ENCODE results near the gene ALCAM.

The ALCAM gene

DNA sequence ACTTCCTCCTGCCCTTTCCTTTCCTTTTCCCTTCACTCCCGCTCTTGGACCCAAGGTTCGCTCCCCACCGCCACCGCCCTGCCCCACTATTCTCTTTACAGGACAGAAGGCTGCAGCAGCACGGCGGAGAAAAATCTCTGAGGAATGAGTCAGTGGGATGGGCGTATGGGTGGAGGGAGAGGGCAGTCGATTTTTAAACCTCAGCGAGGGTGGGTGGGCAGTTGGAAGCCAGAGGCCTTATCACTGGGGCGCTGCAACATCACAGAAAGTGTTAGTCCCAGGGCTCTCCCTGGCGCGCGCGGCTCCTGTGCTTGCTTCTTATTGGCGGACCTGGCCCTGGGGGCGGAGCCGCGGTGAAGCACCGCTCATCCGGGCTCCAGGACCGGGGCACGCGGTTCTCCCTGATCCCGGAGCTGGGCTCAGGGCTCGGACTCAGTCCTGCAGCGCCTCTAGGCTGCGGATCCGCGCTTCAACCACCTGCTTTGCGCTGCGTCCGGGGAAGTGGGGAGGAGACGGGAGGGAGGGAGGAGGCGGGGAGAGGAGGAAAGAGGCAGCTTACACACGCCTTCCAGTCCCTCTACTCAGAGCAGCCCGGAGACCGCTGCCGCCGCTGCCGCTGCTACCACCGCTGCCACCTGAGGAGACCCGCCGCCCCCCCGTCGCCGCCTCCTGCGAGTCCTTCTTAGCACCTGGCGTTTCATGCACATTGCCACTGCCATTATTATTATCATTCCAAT is at the start of gene ALCAM:
TSS of gene ALCAM (plus strand) at position 584 of the 737 bp plus-strand sequence.
- peak; percentile 91 for DNase-seq (ENCODE audit: low spot score)

DNA sequence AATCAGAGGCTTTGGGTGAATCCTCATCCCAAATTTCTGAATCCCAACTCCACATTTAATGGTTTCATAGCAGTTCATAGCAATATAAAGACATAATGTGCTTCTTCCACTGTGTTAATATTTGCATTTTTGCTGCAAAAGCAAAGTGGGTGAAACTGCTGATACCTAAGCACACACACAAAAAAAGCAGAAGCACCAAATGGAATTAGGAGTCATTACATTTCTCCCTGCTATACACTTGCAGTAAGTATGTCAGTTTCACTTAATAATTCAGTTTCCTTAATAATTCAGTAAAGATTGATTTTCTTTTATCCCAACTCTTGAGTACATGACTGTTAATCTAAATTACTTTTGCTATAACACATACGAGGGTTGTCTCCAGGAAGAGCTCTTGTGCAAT is 48.9 kb upstream of the ALCAM start:
- no peak for DNase-seq (ENCODE audit: low spot score)

DNA sequence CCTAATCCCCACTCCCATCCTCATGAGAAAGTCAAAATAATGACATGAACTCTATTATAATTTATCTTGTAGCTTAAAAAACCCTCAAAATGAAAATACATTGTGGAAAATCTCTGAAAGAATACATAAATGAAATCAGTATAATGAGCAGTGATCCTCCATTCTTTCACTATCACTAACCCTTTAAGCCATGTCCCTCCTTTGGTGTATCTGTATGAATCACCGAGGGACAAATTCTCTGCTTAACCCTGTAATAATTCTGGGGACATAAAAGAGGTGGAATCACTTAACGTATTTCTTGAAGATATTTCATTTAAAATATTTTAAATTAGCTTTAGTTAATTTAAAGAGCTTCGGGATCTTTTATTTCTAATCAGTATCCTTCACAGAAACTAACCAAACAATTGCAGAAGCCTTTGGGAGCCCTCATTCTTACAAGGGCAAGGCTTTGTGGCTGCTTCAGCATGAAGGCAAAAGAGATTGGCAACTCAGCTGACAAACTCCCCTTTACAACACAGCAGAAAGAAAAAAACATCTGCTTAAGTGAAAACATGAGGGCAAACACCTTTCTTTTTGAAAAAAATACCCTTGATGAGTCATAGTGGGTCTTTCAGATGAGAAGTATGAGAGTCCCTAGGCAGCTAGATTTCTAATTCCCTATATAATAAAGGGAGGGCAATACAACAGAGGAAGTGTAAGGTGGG is 44.0 kb upstream of the ALCAM start:
- DNase-seq (ENCODE audit: low spot score), result no peak

- no peak for DNase-seq (ENCODE audit: low spot score)
Observed at GRCh38 chr3:105323274-105323599, 43.5 kb upstream of the ALCAM start.

- DNase-seq (ENCODE audit: low spot score), result no peak
Observed at GRCh38 chr3:105324951-105325350, 41.8 kb upstream of the ALCAM start.

DNA sequence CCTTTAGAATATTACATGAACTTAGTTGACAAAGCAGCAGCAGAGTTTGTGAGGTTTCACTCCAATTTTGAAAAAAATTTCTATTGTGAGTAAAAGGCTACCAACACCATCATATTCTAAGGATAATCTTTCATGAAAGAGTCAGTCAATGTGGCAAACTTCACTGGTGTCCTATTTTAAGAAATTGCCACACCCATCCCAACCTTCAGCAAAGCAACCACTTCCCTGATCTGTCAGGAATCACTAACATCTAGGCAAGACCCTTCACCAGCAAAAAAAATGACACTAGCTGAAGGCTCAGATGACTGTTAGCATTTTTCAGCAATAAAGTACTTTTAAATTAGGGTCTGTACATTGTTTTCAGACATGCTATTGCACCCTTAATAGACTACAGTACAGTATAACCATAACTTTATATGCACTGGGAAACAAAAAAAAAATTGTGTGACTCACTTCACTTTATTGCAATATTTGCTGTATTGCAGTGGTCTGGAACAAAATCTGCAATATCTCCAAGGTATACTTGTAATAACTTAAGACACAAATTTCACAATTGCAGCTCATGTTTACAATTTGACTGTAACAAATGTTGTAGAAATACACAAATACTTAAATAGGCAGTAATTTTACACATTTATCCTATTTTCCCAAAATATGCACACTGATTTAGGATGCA is 38.9 kb upstream of the ALCAM start:
- no peak for DNase-seq (ENCODE audit: low spot score)

DNA sequence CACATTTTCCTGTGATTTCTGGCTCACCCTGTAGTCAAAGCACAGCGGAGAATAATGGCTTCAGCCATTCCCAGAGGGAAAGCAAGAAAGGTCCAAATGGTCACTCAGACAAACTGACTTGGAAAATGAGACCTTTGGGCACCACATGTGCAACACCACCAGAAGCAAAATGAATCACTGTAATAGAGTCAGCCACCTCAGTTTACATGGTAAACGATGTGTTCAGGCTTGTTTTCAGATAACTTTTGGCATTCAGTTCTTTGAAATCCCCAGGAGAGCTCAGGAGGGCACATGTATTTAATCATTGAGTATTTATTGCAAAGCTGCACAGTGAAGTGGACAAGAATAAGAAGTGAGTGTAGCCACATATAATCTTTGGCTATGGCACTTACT is 38.4 kb upstream of the ALCAM start:
- no peak for DNase-seq (ENCODE audit: low spot score)

DNA sequence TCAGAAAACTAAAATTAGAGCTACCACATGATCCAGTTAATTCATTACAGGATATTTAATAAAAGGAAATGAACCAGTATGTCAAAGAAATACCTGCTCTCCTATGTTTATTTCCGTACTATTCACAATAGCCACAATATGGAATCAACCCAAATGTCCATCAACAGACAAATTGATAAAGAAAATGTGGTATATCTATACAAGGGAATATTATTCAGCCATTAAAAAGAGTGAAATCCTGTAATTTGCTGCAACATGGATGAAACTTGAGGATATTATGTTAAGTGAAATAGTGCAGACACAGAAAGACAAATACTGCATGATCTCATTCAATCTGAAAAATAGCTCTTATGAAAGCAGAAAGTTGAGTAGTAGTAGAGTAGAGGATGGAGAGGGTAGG is 33.7 kb upstream of the ALCAM start:
- no peak for DNase-seq (ENCODE audit: low spot score)

- DNase-seq (ENCODE audit: low spot score), result no peak
Observed at GRCh38 chr3:105334138-105334882, 32.4 kb upstream of the ALCAM start.

DNA sequence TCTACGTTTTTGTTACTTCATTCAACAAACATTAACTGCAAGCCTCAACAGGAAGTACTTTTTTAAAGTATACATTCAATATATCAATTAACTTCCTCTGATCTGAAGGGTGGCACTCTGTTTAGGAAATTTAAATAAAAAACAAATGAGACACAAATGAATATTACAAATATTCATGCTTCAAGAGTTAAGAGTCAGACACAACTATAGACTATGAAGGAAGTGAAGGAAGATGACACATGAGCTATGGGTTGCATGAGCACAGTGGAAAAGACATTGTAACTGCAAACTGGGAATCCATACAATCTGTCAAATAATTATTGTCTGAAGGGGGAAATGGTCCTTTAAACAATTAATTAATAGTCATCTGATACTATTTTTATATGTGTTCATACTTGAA is 26.8 kb upstream of the ALCAM start:
- DNase-seq (ENCODE audit: low spot score), result no peak

- DNase-seq (ENCODE audit: low spot score), result no peak
Observed at GRCh38 chr3:105343991-105344390, 22.7 kb upstream of the ALCAM start.

GRCh38 chr3:105345156-105345555 is 21.6 kb upstream of the ALCAM start:
- DNase-seq (ENCODE audit: low spot score), result no peak

- no peak for DNase-seq (ENCODE audit: low spot score)
Observed at GRCh38 chr3:105347625-105348302, 18.9 kb upstream of the ALCAM start.

DNA sequence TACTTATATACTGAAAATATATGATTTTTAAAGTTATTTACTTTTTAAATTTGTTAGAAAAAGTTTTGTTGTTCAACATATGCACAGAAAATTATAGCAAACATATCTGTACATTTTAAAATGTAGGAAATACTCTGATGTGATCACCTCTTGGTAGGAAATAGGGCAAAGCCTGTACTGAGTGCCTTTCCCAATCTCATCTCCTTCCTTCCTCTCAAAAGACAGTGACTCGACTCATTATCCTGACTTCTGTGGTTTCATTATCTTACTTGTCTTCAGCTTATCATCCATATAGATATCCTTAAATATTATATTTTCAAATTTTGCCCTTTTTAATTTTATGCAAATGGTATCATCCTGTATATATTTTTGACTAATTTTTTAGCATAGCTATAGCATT is 18.4 kb upstream of the ALCAM start:
- no peak for DNase-seq (ENCODE audit: low spot score)

DNA sequence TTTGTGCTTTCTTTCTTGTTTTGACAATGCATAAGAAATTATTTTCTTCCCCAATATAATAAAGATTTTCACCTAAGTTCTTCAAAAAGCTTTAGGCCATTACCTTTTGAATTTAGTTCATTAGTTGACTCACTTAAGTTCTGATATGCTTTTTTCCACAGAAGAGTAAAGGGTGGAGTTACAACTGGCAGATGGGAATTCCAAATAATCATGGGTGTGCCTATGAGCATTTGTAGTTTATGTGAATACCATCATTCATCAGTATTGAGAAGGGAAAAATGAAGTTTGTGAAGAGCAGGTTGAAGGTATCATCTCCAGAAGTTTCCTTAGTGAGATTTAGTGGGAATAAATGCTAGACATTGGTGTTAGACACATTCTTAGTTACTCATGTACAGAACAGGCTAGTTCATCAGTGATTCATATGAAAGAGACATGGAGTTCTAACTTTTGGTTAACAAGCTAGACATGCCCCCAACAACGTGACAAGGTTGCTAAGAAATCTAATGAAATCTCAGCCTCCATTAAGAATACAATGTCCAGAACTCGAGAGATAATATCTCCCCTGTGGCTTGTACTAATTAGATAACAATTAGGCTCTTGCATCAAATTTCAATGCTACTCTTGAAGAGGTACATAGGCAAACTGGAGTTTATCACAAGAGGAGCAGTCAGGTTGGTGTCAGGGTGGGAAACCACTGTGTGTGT is 16.9 kb upstream of the ALCAM start:
- DNase-seq (ENCODE audit: low spot score), result no peak

DNA sequence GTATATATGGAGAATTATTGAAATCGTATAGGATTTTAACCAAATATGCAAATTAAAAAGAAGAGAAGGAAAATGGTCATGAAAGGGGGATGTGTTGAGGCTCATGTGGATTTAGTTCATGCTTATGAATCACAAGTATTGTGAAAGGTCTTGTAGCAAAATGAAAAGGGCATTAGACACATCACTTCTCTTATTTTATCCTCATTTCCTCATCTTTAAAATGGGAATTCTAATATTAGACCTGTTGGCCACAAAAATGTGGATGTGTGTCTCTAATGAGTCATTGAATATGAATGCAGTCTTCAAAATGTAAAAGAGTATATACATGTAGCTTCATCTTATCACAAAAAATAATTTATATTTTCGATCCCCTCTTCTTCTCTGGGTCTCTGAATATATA is 14.9 kb upstream of the ALCAM start:
- no peak for DNase-seq (ENCODE audit: low spot score)

DNA sequence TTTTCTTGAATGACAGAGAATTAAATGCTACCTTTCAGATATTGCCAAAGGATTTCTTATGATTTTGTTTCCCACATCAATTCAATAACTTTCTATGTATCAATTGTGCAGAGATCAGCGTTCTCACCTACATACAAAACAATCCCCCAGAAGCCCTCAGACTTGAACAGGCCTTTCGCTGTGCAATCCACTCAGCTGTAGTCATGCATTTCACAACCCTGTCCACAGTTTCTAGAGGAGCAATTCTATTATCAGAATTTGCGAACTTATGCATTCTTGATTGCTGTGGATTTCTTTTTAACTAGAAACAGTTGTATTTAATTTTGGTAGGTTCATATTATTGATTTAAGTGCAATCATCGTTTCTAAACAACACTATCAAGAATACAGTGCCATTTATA is 13.7 kb upstream of the ALCAM start:
- DNase-seq (ENCODE audit: low spot score), result no peak

GRCh38 chr3:105353485-105354161 is 13.1 kb upstream of the ALCAM start:
- DNase-seq (ENCODE audit: low spot score), result peak; percentile 67

DNA sequence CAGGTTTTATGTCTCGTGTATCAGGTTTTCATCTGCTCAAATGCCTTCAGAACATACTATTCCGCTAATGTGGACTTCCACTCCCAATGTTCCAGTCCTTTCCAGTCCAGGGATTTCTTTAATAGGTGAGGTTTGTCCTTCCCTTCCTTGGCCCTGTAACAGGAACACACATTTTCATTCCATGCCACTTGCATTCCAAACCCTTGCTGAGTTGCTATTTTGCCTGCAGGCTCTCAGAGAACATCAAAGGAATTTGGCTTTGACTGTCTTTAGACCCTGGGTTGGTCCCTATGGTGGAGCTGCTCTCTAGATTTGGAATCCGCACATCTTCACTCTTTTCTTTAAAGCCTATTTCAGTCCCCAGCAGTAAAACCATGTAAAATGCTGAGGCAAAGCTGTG is 12.3 kb upstream of the ALCAM start:
- DNase-seq (ENCODE audit: low spot score), result no peak

GRCh38 chr3:105355408-105356061 is 11.2 kb upstream of the ALCAM start:
- DNase-seq (ENCODE audit: low spot score), result no peak

All from left forelimb (tissue), 1 donor.